Measurements from ENCODE around the gene ALDOB. TPM values are rescaled to one million over a fixed set of nuclear protein-coding genes. Genes with fewer than 3 reads are reported as not detected.

ALDOB gene
- total and polyA plus RNA-seq, 4 donors = 527 to 2,132 (median 1,808) TPM

DNA sequence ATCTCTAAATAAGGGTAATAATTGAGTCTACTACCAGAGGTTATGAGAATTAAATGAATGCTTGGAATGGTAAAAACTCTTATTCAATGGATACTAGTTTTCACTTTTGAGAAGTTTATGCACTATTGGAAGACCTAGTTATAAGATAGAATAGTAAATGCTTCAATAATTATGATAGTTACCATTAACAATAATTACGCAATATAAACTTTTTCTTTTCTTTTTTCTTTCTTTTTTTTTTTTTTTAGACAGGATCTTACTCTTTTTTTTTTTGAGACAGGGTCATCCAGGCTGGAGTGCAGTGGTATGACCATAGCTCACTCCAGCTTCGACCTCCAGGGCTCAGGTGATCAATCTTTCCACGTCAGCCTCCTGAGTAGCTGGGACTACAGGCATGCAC lies 6.7 kb downstream of the ALDOB start (continued):
- TF ChIP-seq, protein P1, sequence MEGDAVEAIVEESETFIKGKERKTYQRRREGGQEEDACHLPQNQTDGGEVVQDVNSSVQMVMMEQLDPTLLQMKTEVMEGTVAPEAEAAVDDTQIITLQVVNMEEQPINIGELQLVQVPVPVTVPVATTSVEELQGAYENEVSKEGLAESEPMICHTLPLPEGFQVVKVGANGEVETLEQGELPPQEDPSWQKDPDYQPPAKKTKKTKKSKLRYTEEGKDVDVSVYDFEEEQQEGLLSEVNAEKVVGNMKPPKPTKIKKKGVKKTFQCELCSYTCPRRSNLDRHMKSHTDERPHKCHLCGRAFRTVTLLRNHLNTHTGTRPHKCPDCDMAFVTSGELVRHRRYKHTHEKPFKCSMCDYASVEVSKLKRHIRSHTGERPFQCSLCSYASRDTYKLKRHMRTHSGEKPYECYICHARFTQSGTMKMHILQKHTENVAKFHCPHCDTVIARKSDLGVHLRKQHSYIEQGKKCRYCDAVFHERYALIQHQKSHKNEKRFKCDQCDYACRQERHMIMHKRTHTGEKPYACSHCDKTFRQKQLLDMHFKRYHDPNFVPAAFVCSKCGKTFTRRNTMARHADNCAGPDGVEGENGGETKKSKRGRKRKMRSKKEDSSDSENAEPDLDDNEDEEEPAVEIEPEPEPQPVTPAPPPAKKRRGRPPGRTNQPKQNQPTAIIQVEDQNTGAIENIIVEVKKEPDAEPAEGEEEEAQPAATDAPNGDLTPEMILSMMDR (IDR thresholded peaks at IDR 0.05; ENCODE audit: low read depth, low read length, missing input control) = no peak
- TF ChIP-seq FOXA2 (IDR thresholded peaks at IDR 0.05) = no peak
- TF ChIP-seq TAF1 (conservative IDR thresholded peaks at IDR 0.05) = no peak
- TF ChIP-seq, protein P2, sequence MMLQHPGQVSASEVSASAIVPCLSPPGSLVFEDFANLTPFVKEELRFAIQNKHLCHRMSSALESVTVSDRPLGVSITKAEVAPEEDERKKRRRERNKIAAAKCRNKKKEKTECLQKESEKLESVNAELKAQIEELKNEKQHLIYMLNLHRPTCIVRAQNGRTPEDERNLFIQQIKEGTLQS (IDR thresholded peaks at IDR 0.05) = no peak
- TF ChIP-seq, protein P3, sequence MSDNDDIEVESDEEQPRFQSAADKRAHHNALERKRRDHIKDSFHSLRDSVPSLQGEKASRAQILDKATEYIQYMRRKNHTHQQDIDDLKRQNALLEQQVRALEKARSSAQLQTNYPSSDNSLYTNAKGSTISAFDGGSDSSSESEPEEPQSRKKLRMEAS (IDR thresholded peaks at IDR 0.05) = no peak
- TF ChIP-seq RAD21 (IDR thresholded peaks at IDR 0.05) = no peak

DNA sequence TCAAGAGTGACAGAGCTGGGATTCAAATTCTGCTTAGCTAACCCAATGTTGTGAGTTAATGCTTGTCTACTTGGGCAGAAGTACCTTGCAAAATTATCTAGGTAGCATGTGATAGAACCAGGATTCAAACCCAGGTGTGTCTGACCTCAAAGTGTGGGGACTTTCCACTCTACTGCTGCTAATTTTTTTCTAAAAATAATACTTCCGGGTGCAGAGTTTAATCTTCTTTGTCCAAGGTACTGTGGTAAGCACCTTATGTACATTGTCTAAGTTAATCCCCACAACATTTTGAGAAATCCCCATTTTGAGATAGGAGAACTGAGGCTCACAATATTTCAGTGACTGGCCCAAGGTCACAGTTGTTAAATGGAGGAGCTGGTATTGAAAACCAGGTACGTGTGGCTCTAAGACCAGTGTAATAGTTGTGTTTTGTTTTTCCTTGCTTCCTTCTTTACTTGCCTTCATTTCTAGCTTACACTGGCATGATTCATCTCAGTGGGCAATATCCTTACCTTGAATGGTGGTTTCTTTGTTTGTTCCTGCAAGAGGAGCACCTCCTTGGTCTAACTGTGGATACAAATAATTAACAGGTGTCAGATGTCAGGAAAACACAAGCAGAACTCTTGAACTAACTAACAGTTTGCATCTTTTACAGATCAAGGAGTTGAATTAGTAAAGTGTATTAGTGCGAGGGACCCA lies 7.5 kb downstream of the ALDOB start:
- H3K36me3 ChIP-seq (ENCODE audit: control insufficient read depth in 4 of 4, insufficient read depth in 3 of 4, low read depth in 1 of 4, low read length in 3 of 4) = peaks cover 6 to 85% (median 59%) of the 10 kb centered on the region in 4 donors
- 75% methylated on average over 3 of the region's 3 CpGs for WGBS
- H3K9me3 ChIP-seq (ENCODE audit: control insufficient read depth in 4 of 4, low read length in 3 of 4) = no peaks in the 10 kb centered on the region
- H3K9ac ChIP-seq (ENCODE audit: low read depth in 1 of 2, low read length in 2 of 2) = no peak overlapping the region
- H3K4me3 ChIP-seq (ENCODE audit: low read depth in 1 of 3, low read length in 3 of 3) = no peak overlapping the region
- peaks cover 3 to 63% (median 31%) of the 10 kb centered on the region in 4 donors for H3K4me1 ChIP-seq (ENCODE audit: control insufficient read depth in 4 of 4, insufficient read depth in 4 of 4, low read length in 3 of 4)
- DNase-seq (ENCODE audit: low spot score) = no peak
- no peaks in the 10 kb centered on the region for H3K27me3 ChIP-seq (ENCODE audit: control insufficient read depth in 4 of 4, insufficient read depth in 4 of 4, low read length in 3 of 4)
- peak overlapping the region; percentile 1 to 20 for H3K27ac ChIP-seq (ENCODE audit: low read depth in 1 of 2, low read length in 2 of 2)
- TF ChIP-seq JUND (IDR thresholded peaks at IDR 0.05) = no peak
- TF ChIP-seq, protein P4, sequence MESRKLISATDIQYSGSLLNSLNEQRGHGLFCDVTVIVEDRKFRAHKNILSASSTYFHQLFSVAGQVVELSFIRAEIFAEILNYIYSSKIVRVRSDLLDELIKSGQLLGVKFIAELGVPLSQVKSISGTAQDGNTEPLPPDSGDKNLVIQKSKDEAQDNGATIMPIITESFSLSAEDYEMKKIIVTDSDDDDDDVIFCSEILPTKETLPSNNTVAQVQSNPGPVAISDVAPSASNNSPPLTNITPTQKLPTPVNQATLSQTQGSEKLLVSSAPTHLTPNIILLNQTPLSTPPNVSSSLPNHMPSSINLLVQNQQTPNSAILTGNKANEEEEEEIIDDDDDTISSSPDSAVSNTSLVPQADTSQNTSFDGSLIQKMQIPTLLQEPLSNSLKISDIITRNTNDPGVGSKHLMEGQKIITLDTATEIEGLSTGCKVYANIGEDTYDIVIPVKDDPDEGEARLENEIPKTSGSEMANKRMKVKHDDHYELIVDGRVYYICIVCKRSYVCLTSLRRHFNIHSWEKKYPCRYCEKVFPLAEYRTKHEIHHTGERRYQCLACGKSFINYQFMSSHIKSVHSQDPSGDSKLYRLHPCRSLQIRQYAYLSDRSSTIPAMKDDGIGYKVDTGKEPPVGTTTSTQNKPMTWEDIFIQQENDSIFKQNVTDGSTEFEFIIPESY (IDR thresholded peaks at IDR 0.05) = peak; percentile 33
- TF ChIP-seq, protein P1 (IDR thresholded peaks at IDR 0.05; ENCODE audit: low read depth, low read length, missing input control) = no peak

DNA sequence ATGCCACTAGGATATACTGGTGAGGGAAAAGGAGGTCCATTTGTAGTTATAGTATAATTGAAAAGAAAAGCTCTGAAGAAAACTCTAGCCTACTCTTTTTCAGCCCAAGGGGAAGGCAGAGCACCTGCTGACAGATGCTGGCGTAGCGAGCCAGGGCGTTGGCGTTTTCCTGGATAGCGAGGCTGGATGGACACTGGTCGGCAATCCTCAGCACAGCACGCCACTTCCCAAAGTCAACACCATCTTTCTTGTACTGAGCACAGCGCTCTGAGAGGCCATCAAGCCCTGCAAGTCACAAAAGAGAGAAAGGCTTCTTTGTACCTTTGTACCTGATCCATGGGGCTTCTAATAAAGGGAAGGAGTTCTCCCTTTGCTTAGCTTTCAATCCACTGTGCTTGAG lies 8.2 kb downstream of the ALDOB start:
- Histone ChIP-seq H3K9ac (ENCODE audit: low read depth in 1 of 2, low read length in 2 of 2) (no peak overlapping the region), H3K4me3 (ENCODE audit: low read depth in 1 of 3, low read length in 3 of 3) (no peak overlapping the region), H3K9me3 (ENCODE audit: control insufficient read depth in 4 of 4, low read length in 3 of 4) (no peaks in the 10 kb centered on the region), H3K27ac (ENCODE audit: low read depth in 1 of 2, low read length in 2 of 2) (peak overlapping the region in 1 of 2 donors; percentile 12), H3K27me3 (ENCODE audit: control insufficient read depth in 4 of 4, insufficient read depth in 4 of 4, low read length in 3 of 4) (no peaks in the 10 kb centered on the region), H3K4me1 (ENCODE audit: control insufficient read depth in 4 of 4, insufficient read depth in 4 of 4, low read length in 3 of 4) (peaks cover 4 to 57% (median 31%) of the 10 kb centered on the region in 4 donors), H3K36me3 (ENCODE audit: control insufficient read depth in 4 of 4, insufficient read depth in 3 of 4, low read depth in 1 of 4, low read length in 3 of 4) (peaks cover 6 to 88% (median 62%) of the 10 kb centered on the region in 4 donors)
- TF ChIP-seq GABPA (IDR thresholded peaks at IDR 0.05 in 1 of 2, conservative IDR thresholded peaks at IDR 0.05 in 1 of 2) (no peak), FOXA2 (IDR thresholded peaks at IDR 0.05) (peak; percentile 16)
- DNase-seq (ENCODE audit: low spot score) = no peak
- WGBS = 89% methylated on average over 8 of the region's 8 CpGs
